Measurements from ENCODE around the gene NFIA.

DNA sequence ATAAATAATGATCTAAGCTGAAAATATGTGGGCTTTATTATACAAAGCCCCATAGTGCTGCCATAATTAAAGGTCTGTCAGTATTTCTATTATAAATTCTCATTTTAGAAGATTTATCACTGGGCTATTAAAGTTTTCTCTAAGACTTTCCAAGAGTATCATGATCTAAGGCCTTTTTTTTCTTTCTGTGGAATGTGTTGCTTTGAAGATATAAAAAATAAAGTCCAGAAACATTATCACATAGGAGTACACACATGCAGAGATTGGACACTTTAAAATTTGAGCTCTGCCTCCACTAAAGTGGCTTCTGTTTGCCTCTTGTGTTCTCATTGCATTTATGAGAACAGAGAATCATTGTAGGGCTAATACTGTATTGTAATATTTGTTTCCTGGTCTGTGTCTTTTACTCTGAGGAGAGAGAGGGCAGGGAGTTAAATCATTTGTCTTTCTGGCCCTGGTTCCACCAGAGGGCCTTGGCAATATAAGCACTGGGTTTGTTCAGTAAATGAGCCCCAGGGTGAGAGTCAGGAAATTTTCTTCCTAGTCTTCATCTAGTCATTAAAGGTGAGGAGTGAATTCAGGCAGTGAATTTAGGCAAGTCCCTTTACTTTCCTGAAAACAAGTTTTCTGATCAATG, 70.2 kb downstream of the NFIA start:
- TF ChIP-seq POLR2AphosphoS5 (IDR thresholded peaks at IDR 0.05; ENCODE audit: low read depth, low read length) (no peak), POLR2A (IDR thresholded peaks at IDR 0.05; ENCODE audit: low read depth, low read length) (no peak), TAF1 (IDR thresholded peaks at IDR 0.05; ENCODE audit: borderline replicate concordance, low read depth, low read length) (no peak)

All from GM12892 (cell line).